T-helper 2 cell treated with Interferon-gamma antibody and Interleukin-4, amounts not matched to agents 100 ng/mL and 5 ng/mL, for 36 hours (primary cell): ENCODE measurements around the gene TMPRSS13. TPM values are rescaled to one million over a fixed set of nuclear protein-coding genes. Genes with fewer than 3 reads are reported as not detected.
"Not testable (repeated sequence)": the region's sequence is repeated elsewhere in the genome, so short reads cannot be mapped to it uniquely, and the experiment has no call there.

Experiments
- intact Hi-C: fragments of 100-400 bp; cut with micrococcal nuclease; formaldehyde crosslinking; loops from one replicate; pipeline ENCODE4 v1.15.1; 2023
- total RNA-seq: library from RNA; stranded (reverse); gene quantifications from 2 replicates; pipeline ENCODE4 v1.2.3, GENCODE V29; 2022

The TMPRSS13 gene
- total RNA-seq, 1 donor from 2014 or later = 2.8 TPM

GRCh38 chr11:117950993-117951961 lies 22.1 kb upstream of the TMPRSS13 start:
- intact Hi-C loops = loop anchor here (1.0 to 2.0 kb wide), 4 partner anchors 35 to 136 kb away; partner anchors contain the start of gene IL10RA

DNA sequence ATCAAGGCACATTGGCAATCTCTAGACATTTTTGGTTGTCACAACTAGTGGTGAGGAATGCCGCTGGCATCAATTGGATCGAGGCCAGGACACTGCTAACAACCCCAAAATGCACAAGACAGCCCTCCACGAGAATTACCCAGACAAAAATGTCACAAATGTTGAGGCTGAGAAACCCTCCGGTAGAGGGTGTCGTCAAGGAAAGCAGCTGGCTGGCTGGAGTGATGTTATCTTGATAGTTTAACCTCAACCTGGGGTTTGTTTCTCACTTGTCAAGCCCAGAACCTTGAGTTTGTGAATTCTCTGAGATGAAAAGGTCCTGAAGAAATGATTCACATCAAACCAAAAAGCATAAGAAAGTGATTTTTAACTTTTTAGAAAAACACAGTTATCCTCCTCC lies 21.1 kb upstream of the TMPRSS13 start:
- intact Hi-C loops = loop anchor here (1.0 to 2.0 kb wide), 3 partner anchors 36 to 136 kb away; partner anchors contain the start of gene IL10RA

- intact Hi-C loops = no loop called here
Observed at GRCh38 chr11:117949062-117949461, 19.9 kb upstream of the TMPRSS13 start.

- intact Hi-C loops = not testable (repeated sequence)
Observed at GRCh38 chr11:117948466-117948865, 19.3 kb upstream of the TMPRSS13 start.

GRCh38 chr11:117947751-117948150 lies 18.5 kb upstream of the TMPRSS13 start:
- intact Hi-C loops = loop anchor here (1.0 to 2.0 kb wide), 3 partner anchors 40 to 141 kb away; no protein-coding TSS in a partner anchor

DNA sequence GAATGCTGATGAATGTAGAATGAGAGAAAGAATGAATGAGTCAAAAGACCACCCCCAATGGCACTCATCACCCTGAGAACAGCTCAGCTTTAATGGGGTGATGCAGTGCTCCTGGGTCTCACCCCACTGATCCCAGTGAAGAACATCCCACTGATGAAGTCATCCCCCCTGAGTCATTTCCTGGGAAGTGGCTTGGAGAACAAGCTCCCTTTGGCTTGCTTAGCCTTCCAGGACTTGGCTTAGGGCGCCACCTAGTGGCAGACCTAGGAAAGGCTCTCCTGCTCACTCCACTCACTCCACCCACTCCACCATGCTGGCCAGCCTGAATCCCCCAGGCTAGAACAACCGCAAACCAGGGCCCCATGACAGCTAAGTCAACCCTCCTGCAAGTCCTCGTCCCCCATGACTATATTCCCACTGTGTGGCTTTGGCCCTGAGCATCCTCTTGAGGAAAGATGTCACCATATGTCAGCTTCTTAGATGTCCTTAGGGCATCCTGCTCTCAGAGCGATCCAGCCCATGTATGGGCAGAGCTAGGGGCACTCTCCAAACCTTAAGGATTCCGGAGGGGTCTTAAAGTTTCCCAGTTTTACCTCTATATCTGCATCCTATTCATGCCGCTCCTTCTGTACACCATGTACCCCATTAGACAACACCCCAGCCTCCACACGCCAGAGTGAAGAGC lies 17.8 kb upstream of the TMPRSS13 start:
- intact Hi-C loops = loop anchor here (1.0 to 2.0 kb wide), 3 partner anchors 40 to 140 kb away; no protein-coding TSS in a partner anchor

- intact Hi-C loops = loop anchor here (2.0 kb wide), 1 partner anchor 139 kb away; no protein-coding TSS in a partner anchor
Observed at GRCh38 chr11:117946156-117946841, 17.1 kb upstream of the TMPRSS13 start.

DNA sequence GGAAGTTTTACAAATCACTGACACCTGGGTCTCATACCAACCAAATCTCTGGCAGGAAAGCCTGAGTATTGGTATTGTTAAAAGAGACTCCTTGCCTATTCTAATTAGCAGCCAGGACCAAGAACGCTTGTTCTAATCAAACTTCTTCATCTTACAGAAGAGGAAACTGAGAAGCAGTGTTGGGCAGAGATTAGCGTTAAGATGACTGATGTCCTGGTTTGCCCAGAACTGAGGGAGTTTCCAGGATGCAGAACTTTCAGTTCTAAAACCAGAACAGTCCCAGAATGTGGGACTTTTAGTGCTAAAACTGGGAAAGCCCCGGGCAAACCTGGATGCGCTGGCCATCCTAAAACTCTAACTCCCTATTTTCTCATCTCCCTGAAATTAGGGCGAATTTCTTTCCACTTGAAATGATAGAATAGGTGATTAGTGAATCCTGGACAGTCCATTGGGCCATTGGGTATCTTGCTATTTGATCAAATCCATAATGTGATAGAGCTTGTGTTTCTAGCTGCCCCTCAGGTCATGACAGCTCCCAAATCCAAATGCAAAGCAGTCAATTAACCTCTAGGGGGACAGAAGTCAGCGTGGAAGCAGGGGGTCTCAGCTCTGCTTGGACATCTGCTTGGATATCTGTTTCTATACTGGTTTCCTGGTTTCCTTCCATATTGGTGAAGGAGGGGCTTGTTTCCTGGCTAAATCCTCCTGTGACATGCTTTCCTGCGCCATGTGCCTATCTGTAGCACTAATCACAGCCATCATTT lies 16.0 kb upstream of the TMPRSS13 start:
- intact Hi-C loops = no loop called here

DNA sequence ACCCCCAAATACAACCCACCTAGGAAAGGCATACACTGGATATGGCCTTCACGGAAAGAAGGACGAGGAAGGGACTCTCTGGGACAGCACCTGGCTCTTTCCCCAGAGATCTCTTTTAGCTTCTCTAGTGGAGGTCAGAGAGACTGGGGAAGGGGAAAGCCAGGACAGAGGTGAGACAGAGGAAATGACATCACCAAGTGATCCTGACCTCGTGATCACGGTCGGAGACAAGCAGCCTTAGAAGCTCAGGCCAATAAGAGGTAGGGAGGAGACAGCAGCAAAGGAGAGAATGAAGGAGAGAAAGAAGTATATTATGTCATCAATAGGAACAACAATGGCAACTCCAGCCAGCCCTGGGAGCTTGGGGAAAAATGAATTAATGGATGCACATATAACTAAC lies 15.4 kb upstream of the TMPRSS13 start:
- intact Hi-C loops = no loop called here

DNA sequence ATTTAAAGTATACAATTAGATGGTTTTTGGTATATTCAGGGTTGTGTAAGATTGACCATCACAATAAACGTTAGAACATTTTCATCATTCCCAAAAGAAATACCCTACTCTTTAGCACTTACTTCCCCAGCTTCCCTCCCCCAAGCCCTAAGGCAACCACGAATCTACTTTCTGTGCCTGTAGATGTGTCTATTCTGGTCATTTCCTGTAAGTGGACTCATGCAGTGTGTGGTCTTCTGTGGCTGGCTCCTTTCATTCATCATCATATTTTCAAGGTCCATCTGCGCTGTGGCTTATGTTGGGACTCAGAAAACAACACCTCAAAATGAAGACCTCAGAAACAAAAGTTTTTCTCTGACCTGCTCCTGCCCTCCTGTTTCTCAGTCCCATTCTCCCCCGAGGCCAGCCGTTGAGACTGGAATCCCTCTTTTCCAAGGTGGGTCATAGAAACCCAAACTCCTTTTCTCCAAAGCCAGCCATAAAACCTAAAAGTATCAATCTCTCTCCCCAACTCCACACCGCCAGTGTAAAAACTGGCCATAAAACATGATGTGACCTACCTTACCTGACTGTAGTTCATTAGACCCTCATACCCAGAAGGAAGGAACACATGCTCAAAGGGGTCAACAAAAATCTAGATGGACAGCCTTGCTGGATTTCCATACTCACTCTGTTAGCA lies 12.9 kb upstream of the TMPRSS13 start:
- intact Hi-C loops = no loop called here

DNA sequence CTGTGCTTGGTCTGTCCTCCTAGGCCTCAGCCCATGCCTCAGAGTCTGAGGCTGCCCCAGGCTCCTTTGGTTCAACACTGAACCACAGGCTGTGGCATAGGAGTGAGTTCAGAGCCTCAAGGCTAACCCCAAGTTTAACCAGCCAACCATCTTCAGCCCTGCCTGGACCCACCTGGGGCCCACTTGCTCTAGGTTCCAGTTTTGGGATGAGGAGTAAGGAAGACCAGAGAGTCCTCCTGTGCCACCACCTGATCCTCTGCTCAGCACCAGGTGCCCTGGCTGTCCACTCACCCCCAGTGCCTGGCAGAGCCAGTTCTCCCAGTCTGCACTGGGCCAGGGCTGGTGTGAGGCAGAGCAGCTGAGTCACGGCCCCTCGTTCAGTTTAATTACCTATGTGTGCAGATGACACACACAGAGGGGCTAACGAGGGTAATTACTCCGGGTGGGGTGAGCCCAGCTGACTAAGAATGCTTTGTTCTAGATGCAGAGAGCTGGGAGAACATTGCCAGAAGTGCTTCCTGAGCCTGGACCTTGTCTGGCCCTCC lies 12.0 kb upstream of the TMPRSS13 start:
- intact Hi-C loops = no loop called here

DNA sequence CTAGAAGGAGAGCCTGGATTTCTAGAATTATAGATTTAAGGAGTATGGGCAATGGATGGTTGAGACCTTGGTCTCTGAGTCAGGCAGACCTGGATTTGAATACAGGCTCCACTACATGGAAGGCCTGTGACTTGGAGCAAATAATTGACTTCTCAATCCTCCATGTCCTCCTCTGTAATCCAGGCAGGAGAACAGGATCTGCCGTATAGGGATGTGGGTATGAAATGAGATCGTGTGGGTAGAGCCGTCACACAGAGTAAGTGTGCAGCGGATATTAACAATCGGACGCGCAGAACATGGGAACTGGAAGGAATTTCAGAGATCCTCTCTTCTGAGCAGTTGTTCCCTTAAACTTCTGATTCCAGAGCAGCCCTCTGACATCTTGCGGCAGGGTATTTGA lies 11.5 kb upstream of the TMPRSS13 start:
- intact Hi-C loops = no loop called here

- intact Hi-C loops = no loop called here
Observed at GRCh38 chr11:117936973-117937372, 7.8 kb upstream of the TMPRSS13 start.

DNA sequence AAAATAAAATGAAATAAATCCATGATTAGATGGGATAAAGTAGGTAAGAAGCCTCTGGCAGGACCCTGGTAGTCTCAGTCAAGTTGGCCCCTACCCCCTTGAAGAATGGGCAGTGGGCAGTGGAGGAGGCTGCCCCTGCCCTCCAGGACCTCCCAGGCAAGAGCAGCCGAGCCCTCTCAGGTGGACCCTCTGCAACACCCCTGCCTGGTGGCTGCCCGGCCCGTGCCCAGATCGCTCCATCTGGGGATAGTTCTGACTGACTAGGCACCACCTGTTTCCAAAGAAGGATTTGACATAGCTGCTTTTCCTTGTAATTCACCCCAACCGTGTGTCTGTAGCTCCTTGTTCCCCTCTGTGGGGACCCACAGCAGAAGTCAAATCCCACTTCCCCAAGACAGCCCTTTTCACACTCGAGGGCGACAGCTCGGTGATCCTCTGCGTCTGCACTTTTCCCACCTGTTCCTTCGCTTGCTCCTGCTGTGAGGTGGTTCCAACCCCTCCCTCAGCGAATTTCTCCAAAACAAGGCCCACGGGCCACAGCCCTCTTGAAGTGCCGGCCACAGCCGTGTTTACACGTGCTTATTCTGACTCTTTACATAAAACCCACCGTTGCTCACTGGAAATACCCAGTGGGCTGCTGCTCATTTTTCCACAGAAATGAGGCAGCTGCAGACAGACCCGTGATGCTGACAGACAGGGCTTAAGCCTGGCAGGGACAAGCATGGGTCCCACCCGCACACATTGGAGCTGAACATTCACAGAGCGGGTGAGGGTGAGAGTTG lies 5.5 kb upstream of the TMPRSS13 start:
- intact Hi-C loops = no loop called here

- intact Hi-C loops = no loop called here
Observed at GRCh38 chr11:117933930-117934329, 4.7 kb upstream of the TMPRSS13 start.

DNA sequence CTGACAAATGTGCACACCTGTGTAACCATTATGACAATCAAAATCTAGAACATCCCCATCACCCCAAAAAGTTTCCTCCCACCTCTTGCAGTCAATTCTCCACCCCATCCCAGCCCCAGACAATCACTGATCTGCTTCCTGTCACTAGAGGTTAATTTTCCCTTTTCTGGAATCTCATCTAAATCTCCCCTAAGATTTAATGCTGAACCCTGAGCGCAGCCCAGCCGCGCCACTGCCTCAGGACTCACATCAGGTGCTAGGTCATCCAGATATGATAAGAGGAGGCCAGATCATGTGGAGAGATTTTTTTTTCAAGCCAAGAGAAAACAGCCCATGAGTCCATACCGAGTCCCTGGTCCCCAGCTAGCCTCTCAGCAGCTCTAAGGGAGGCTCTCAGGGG lies 4.3 kb upstream of the TMPRSS13 start:
- intact Hi-C loops = no loop called here

- intact Hi-C loops = no loop called here
Observed at GRCh38 chr11:117932947-117933346, 3.7 kb upstream of the TMPRSS13 start.

GRCh38 chr11:117932426-117932825 lies 3.2 kb upstream of the TMPRSS13 start:
- intact Hi-C loops = no loop called here

GRCh38 chr11:117931971-117932370 lies 2.8 kb upstream of the TMPRSS13 start:
- intact Hi-C loops = no loop called here
